Activated T-helper 17 cell treated with anti-CD3 and anti-CD28 coated beads, Interleukin-2, amount 50 U/mL, for 72 hours (primary cell): ENCODE data around the gene PRAMEF12. TPM values are rescaled to one million over a fixed set of nuclear protein-coding genes. Genes with fewer than 3 reads are reported as not detected.

Experiments
- ATAC-seq: fragments of 150-1000 bp; cut with Tn5 transposase; replicated peaks from 2 replicates; pipeline ENCODE4 v1.10.0; 2021; ENCODE audit warnings: mild to moderate bottlenecking, moderate library complexity
- H3K27ac Mint-ChIP-seq: one replicate; pipeline ENCODE4 v1.8.0; 2022; ENCODE audit warnings: mixed read lengths
- H3K27me3 Mint-ChIP-seq: one replicate; pipeline ENCODE4 v1.8.0; 2022; ENCODE audit warnings: mixed read lengths
- H3K36me3 Mint-ChIP-seq: one replicate; pipeline ENCODE4 v1.8.0; 2022; ENCODE audit warnings: low read depth, mild to moderate bottlenecking, mixed read lengths
- H3K4me1 Mint-ChIP-seq: one replicate; pipeline ENCODE4 v1.8.0; 2022; ENCODE audit warnings: mixed read lengths
- H3K4me3 Mint-ChIP-seq: one replicate; pipeline ENCODE4 v1.8.0; 2022; ENCODE audit warnings: mild to moderate bottlenecking, mixed read lengths
- H3K9me3 Mint-ChIP-seq: one replicate; pipeline ENCODE4 v1.8.0; 2022; ENCODE audit warnings: mixed read lengths
- total RNA-seq, 2 donors: library from RNA; stranded (reverse); gene quantifications; one replicate each; pipeline ENCODE4 v1.2.3, GENCODE V29; 2022

The PRAMEF12 gene
- total RNA-seq, 2 donors from 2014 or later: not detected

GRCh38 chr1:12760256-12760795, 13.2 kb upstream of the PRAMEF12 start:
- Mint-ChIP-seq H3K36me3 (no peaks in the 10 kb centered on the region), H3K9me3 (no peaks in the 10 kb centered on the region), H3K27me3 (peaks cover 41% of the 10 kb centered on the region), H3K4me1 (no peaks in the 10 kb centered on the region), H3K4me3 (no peak overlapping the region), H3K27ac (no peak overlapping the region)
- ATAC-seq: no peak

GRCh38 chr1:12761781-12762180, 11.8 kb upstream of the PRAMEF12 start:
- no peak for ATAC-seq
- H3K4me1 Mint-ChIP-seq: no peaks in the 10 kb centered on the region

GRCh38 chr1:12762766-12763165, 10.8 kb upstream of the PRAMEF12 start:
- H3K36me3 Mint-ChIP-seq: no peaks in the 10 kb centered on the region
- no peak overlapping the region for H3K4me3 Mint-ChIP-seq
- H3K27me3 Mint-ChIP-seq: peaks cover 45% of the 10 kb centered on the region
- H3K4me1 Mint-ChIP-seq: no peaks in the 10 kb centered on the region
- H3K27ac Mint-ChIP-seq: no peak overlapping the region
- no peaks in the 10 kb centered on the region for H3K9me3 Mint-ChIP-seq
- ATAC-seq: no peak

More at GRCh38 chr1:12761781-12762180, 11.8 kb upstream of the PRAMEF12 start:
- H3K9me3 Mint-ChIP-seq: no peaks in the 10 kb centered on the region
- no peak overlapping the region for H3K27ac Mint-ChIP-seq
- H3K4me3 Mint-ChIP-seq: no peak overlapping the region
- peaks cover 38% of the 10 kb centered on the region for H3K27me3 Mint-ChIP-seq
- H3K36me3 Mint-ChIP-seq: no peaks in the 10 kb centered on the region

- no peaks in the 10 kb centered on the region for H3K36me3 Mint-ChIP-seq
- H3K27me3 Mint-ChIP-seq: peaks cover 42% of the 10 kb centered on the region
- H3K9me3 Mint-ChIP-seq: no peaks in the 10 kb centered on the region
- H3K27ac Mint-ChIP-seq: no peak overlapping the region
- ATAC-seq: no peak
- no peak overlapping the region for H3K4me3 Mint-ChIP-seq
- H3K4me1 Mint-ChIP-seq: no peaks in the 10 kb centered on the region
Measured at GRCh38 chr1:12763479-12763878, 10.1 kb upstream of the PRAMEF12 start.

- no peak overlapping the region for H3K4me3 Mint-ChIP-seq
- ATAC-seq: no peak
- H3K9me3 Mint-ChIP-seq: no peaks in the 10 kb centered on the region
- peaks cover 38% of the 10 kb centered on the region for H3K27me3 Mint-ChIP-seq
- H3K4me1 Mint-ChIP-seq: no peaks in the 10 kb centered on the region
- H3K27ac Mint-ChIP-seq: no peak overlapping the region
- no peaks in the 10 kb centered on the region for H3K36me3 Mint-ChIP-seq
Measured at GRCh38 chr1:12764016-12764415, 9.5 kb upstream of the PRAMEF12 start.

- peaks cover 43% of the 10 kb centered on the region for H3K27me3 Mint-ChIP-seq
- H3K4me3 Mint-ChIP-seq: no peak overlapping the region
- H3K9me3 Mint-ChIP-seq: no peaks in the 10 kb centered on the region
- H3K36me3 Mint-ChIP-seq: no peaks in the 10 kb centered on the region
- no peaks in the 10 kb centered on the region for H3K4me1 Mint-ChIP-seq
- ATAC-seq: no peak
- H3K27ac Mint-ChIP-seq: no peak overlapping the region
Measured at GRCh38 chr1:12769031-12769430, 4.5 kb upstream of the PRAMEF12 start.

- H3K27ac Mint-ChIP-seq: no peak overlapping the region
- no peak for ATAC-seq
- H3K9me3 Mint-ChIP-seq: no peaks in the 10 kb centered on the region
- H3K36me3 Mint-ChIP-seq: no peaks in the 10 kb centered on the region
- no peak overlapping the region for H3K4me3 Mint-ChIP-seq
- H3K4me1 Mint-ChIP-seq: no peaks in the 10 kb centered on the region
- H3K27me3 Mint-ChIP-seq: peaks cover 43% of the 10 kb centered on the region
Measured at GRCh38 chr1:12769976-12770505, 3.5 kb upstream of the PRAMEF12 start.

- H3K36me3 Mint-ChIP-seq: no peaks in the 10 kb centered on the region
- H3K9me3 Mint-ChIP-seq: no peaks in the 10 kb centered on the region
- H3K27me3 Mint-ChIP-seq: peaks cover 40% of the 10 kb centered on the region
- H3K4me3 Mint-ChIP-seq: no peak overlapping the region
- H3K27ac Mint-ChIP-seq: no peak overlapping the region
- no peaks in the 10 kb centered on the region for H3K4me1 Mint-ChIP-seq
- no peak for ATAC-seq
Measured at GRCh38 chr1:12770620-12771019, 2.9 kb upstream of the PRAMEF12 start.

GRCh38 chr1:12771186-12771585, 2.4 kb upstream of the PRAMEF12 start:
- no peaks in the 10 kb centered on the region for H3K36me3 Mint-ChIP-seq
- H3K9me3 Mint-ChIP-seq: no peaks in the 10 kb centered on the region
- no peaks in the 10 kb centered on the region for H3K4me1 Mint-ChIP-seq
- ATAC-seq: no peak
- no peak overlapping the region for H3K4me3 Mint-ChIP-seq
- H3K27me3 Mint-ChIP-seq: peaks cover 40% of the 10 kb centered on the region
- H3K27ac Mint-ChIP-seq: no peak overlapping the region

- no peak for ATAC-seq
- Mint-ChIP-seq H3K27me3 (peaks cover 33% of the 10 kb centered on the region), H3K36me3 (no peaks in the 10 kb centered on the region), H3K4me3 (no peak overlapping the region), H3K9me3 (no peaks in the 10 kb centered on the region), H3K27ac (no peak overlapping the region), H3K4me1 (no peaks in the 10 kb centered on the region)
Measured at GRCh38 chr1:12772520-12772919, 1.0 kb upstream of the PRAMEF12 start.

- no peaks in the 10 kb centered on the region for H3K4me1 Mint-ChIP-seq
- H3K4me3 Mint-ChIP-seq: no peak overlapping the region
- no peaks in the 10 kb centered on the region for H3K9me3 Mint-ChIP-seq
- ATAC-seq: no peak
- H3K27me3 Mint-ChIP-seq: peaks cover 40% of the 10 kb centered on the region
- H3K36me3 Mint-ChIP-seq: no peaks in the 10 kb centered on the region
- H3K27ac Mint-ChIP-seq: no peak overlapping the region
Measured at GRCh38 chr1:12774801-12775345, 1.3 kb downstream of the PRAMEF12 start.

GRCh38 chr1:12775443-12775842, 1.9 kb downstream of the PRAMEF12 start:
- Mint-ChIP-seq H3K9me3 (no peaks in the 10 kb centered on the region), H3K4me1 (no peaks in the 10 kb centered on the region), H3K4me3 (no peak overlapping the region), H3K36me3 (no peaks in the 10 kb centered on the region), H3K27ac (no peak overlapping the region), H3K27me3 (peaks cover 34% of the 10 kb centered on the region)
- ATAC-seq: no peak

GRCh38 chr1:12776801-12777557, 3.4 kb downstream of the PRAMEF12 start:
- Mint-ChIP-seq H3K4me3 (no peak overlapping the region), H3K27ac (no peak overlapping the region), H3K36me3 (no peaks in the 10 kb centered on the region), H3K27me3 (peaks cover 29% of the 10 kb centered on the region), H3K4me1 (no peaks in the 10 kb centered on the region), H3K9me3 (no peaks in the 10 kb centered on the region)
- no peak for ATAC-seq

- no peak for ATAC-seq
- no peaks in the 10 kb centered on the region for H3K36me3 Mint-ChIP-seq
- H3K27ac Mint-ChIP-seq: no peak overlapping the region
- H3K4me1 Mint-ChIP-seq: no peaks in the 10 kb centered on the region
- H3K9me3 Mint-ChIP-seq: no peaks in the 10 kb centered on the region
- H3K4me3 Mint-ChIP-seq: no peak overlapping the region
- H3K27me3 Mint-ChIP-seq: peaks cover 24% of the 10 kb centered on the region
Measured at GRCh38 chr1:12778061-12778460, 4.5 kb downstream of the PRAMEF12 start.

- H3K36me3 Mint-ChIP-seq: no peaks in the 10 kb centered on the region
- peaks cover 22% of the 10 kb centered on the region for H3K27me3 Mint-ChIP-seq
- ATAC-seq: no peak
Measured at GRCh38 chr1:12778907-12779306, 5.4 kb downstream of the PRAMEF12 start.

More at GRCh38 chr1:12778907-12779306, 5.4 kb downstream of the PRAMEF12 start:
- Mint-ChIP-seq H3K4me1 (no peaks in the 10 kb centered on the region), H3K9me3 (peaks cover 3% of the 10 kb centered on the region), H3K4me3 (no peak overlapping the region), H3K27ac (no peak overlapping the region)
